ENCODE data around the gene DHX34.
A peak's percentile ranks its signal among the peaks of the same experiment; 100 is the strongest.

Gene DHX34

GRCh38 chr19:47417746-47418691 lies 68.9 kb downstream of the DHX34 start (continued):
- TF ChIP-seq ZNF169 (tag by site-specific recombination; IDR thresholded peaks at IDR 0.05) (no peak), ZNF366 (tag by site-specific recombination; conservative IDR thresholded peaks at IDR 0.05) (peak; percentile 70), SCRT1 (tag by site-specific recombination; IDR thresholded peaks at IDR 0.05; ENCODE audit: borderline replicate concordance) (peak; percentile 69; the same call in 1 of the 2 replicates), SCRT2 (tag by site-specific recombination; IDR thresholded peaks at IDR 0.05) (peak; percentile 94), ZNF324 (tag by site-specific recombination; IDR thresholded peaks at IDR 0.05) (no peak), ZFP37 (tag by site-specific recombination; IDR thresholded peaks at IDR 0.05) (0 out of 2 replicates have a peak, but pooled peaks have one; percentile 21), ZNF791 (tag by site-specific recombination; IDR thresholded peaks at IDR 0.05) (0 out of 2 replicates have a peak, but pooled peaks have one; percentile 37), ZNF362 (tag by site-specific recombination; IDR thresholded peaks at IDR 0.05) (no peak), ZBTB49 (tag by site-specific recombination; IDR thresholded peaks at IDR 0.05; ENCODE audit: low read depth) (no peak), KLF9 (tag by site-specific recombination; IDR thresholded peaks at IDR 0.05; ENCODE audit: low read depth) (no peak), ZFHX2 (tag by site-specific recombination; conservative IDR thresholded peaks at IDR 0.05) (peak; percentile 79), ZNF398 (tag by site-specific recombination; IDR thresholded peaks at IDR 0.05) (0 out of 2 replicates have a peak, but pooled peaks have one; percentile 20), ZNF777 (tag by site-specific recombination; IDR thresholded peaks at IDR 0.05; ENCODE audit: borderline replicate concordance) (no peak), PATZ1 (tag by site-specific recombination; IDR thresholded peaks at IDR 0.05) (peak; percentile 60)

GRCh38 chr19:47418692-47419029 lies 69.5 kb downstream of the DHX34 start:
- Histone ChIP-seq H3K4me3 (ENCODE audit: low read depth, low read length) (peak overlapping the region; percentile 51), H3K27ac (ENCODE audit: extremely low read depth, low read depth, low read length) (peak overlapping the region; percentile 49; the same call in 1 of the 2 replicates), H3K36me3 (ENCODE audit: control insufficient read depth in 2 of 2, insufficient read depth in 1 of 2, low read length in 2 of 2) (peaks cover 0 to 7% of the 10 kb centered on the region in 2 experiments; a peak in 2 of 3 replicates), H3K9me3 (ENCODE audit: control insufficient read depth, insufficient read depth, low read depth, low read length) (no peaks in the 10 kb centered on the region), H3K4me1 (ENCODE audit: control insufficient read depth, insufficient read depth, low read length) (peaks cover 9% of the 10 kb centered on the region)
- CTCF ChIA-PET: interaction anchor here (0.6 to 1.5 kb wide), 3 partner anchors 28 to 483 kb away, joined by 3 to 4 read pairs (median 3); no protein-coding TSS in a partner anchor
- POLR2A ChIA-PET: interaction anchor here (1.5 kb wide), 1 partner anchor 9 kb away, joined by 8 read pairs; no protein-coding TSS in a partner anchor
- TF ChIP-seq ZNF248 (tag by site-specific recombination; IDR thresholded peaks at IDR 0.05) (peak; percentile 70; the same call in 1 of the 2 replicates), ZNF398 (tag by site-specific recombination; IDR thresholded peaks at IDR 0.05) (peak; percentile 95), ZBTB20 (tag by site-specific recombination; IDR thresholded peaks at IDR 0.05) (peak; percentile 35; the same call in 1 of the 2 replicates), KLF1 (tag by site-specific recombination; IDR thresholded peaks at IDR 0.05) (peak; percentile 53), EGR2 (tag by site-specific recombination; IDR thresholded peaks at IDR 0.05; ENCODE audit: low read depth) (peak; percentile 70; the same call in 1 of the 2 replicates), BCL11A (tag by site-specific recombination; IDR thresholded peaks at IDR 0.05; ENCODE audit: low read depth) (peak; percentile 51; the same call in 1 of the 2 replicates), ZNF768 (tag by site-specific recombination; IDR thresholded peaks at IDR 0.05) (no peak), ZNF423 (tag by site-specific recombination; IDR thresholded peaks at IDR 0.05) (no peak), ZNF362 (tag by site-specific recombination; IDR thresholded peaks at IDR 0.05) (no peak), ZNF133 (tag by site-specific recombination; IDR thresholded peaks at IDR 0.05) (0 out of 2 replicates have a peak, but pooled peaks have one; percentile 31)
